Uterine smooth muscle cell (primary cell): ENCODE results near the gene GPR139. TPM values are rescaled to one million over a fixed set of nuclear protein-coding genes. Genes with fewer than 3 reads are reported as not detected.

Experiments used
- total RNA-seq: library from RNA; depleted of rRNA; stranded (reverse); fragments of >200 nt; gene quantifications from 2 replicates; pipeline ENCODE4 v1.2.3, GENCODE V29; 2014

GPR139 gene
- total RNA-seq, result not detected in 2 replicates

DNA sequence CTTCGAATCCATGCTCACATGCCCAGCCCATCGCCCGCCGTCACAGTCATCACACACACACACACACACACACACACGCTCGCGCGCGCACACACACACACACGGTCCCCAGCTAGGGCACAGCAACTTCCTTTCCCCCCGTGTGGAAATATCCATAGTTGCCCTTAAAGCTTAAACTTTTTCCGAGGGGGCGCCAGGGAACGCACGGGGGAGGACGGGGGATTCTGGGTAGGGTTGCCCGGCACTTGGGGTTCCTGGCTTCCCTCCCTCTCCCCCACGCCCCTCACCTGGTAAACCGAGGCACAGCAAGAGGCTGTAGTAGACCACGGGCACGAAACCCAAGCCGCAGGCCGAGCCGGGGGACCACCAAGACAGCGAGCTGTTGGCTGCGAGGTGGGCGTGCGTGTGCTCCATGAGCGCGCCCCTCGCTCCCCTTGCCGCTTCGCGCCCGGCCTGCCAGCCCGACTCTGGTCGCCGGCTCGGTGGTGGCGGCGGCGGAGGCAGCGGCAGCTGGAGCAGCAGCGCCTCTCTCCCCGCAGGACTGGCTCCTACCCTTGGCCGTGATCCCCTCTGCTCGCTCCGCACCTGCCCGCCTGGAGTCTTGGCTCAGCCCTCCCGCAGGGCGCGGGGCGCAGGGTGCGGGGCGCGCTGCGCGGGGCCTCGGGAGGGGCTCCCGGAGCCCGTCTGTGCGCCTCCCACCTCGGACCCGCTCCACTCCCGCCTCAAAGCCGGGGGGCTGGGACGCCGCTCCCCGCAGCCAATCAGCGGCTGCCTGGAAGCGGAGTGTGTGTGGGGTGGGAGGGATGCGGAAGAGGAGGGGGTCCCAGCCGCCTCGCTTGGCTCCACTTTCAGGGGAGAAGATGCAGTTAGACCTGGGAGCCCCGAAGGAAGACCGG, at the start of gene GPR139:
TSS of gene GPR139 (minus strand) at position 688 of the 896 bp plus-strand sequence. CDS start at position 414, 274 bp downstream.

Other genes starting within 250 kb of the GPR139 start
- gene GPRC5B, start 189.0 kb downstream of the GPR139 start, total RNA-seq, result 0.55 and 1.1 TPM in 2 replicates